HS-27A (cell line): ENCODE data around the gene ADGRE3.
"Not testable (repeated sequence)": the region's sequence is repeated elsewhere in the genome, so short reads cannot be mapped to it uniquely, and the experiment has no call there.

ENCODE experiments used
- DNase-seq: peaks from one replicate; pipeline ENCODE4 v3.0.0-alpha.2; 2012; ENCODE audit warnings: low read depth, missing footprints

ADGRE3 gene

GRCh38 chr19:14595558-14595957 is 79.1 kb downstream of the ADGRE3 start:
- no peak for DNase-seq

GRCh38 chr19:14589433-14589832 is 85.2 kb downstream of the ADGRE3 start:
- DNase-seq = not testable (repeated sequence)

GRCh38 chr19:14585187-14585586 is 89.5 kb downstream of the ADGRE3 start:
- DNase-seq = not testable (repeated sequence)

GRCh38 chr19:14584372-14584771 is 90.3 kb downstream of the ADGRE3 start:
- not testable (repeated sequence) for DNase-seq

GRCh38 chr19:14582894-14583340 is 91.7 kb downstream of the ADGRE3 start, which contains the start of gene CLEC17A:
Gene CLEC17A (plus strand): TSS chr19:14583084. CDS start chr19:14583161, 77 bp downstream.
- DNase-seq = no peak

GRCh38 chr19:14580623-14581237 is 93.9 kb downstream of the ADGRE3 start:
- no peak for DNase-seq

GRCh38 chr19:14577885-14578427 is 96.7 kb downstream of the ADGRE3 start:
- no peak for DNase-seq

GRCh38 chr19:14577264-14577663 is 97.4 kb downstream of the ADGRE3 start:
- no peak for DNase-seq

- no peak for DNase-seq
Observed at GRCh38 chr19:14576363-14576762, 98.3 kb downstream of the ADGRE3 start.

- no peak for DNase-seq
Observed at GRCh38 chr19:14575428-14575980, 99.1 kb downstream of the ADGRE3 start.

- peak; percentile 71 for DNase-seq
Observed at GRCh38 chr19:14571695-14572490, 102.8 kb downstream of the ADGRE3 start, which contains the start of gene NDUFB7. Gene NDUFB7 (minus strand): TSS chr19:14572066. CDS start chr19:14572000, 66 bp downstream.

GRCh38 chr19:14570864-14571527 is 103.6 kb downstream of the ADGRE3 start:
- no peak for DNase-seq
